C4-2B (cell line): ENCODE results near the gene RPGRIP1L.

ENCODE experiments used
- CTCF ChIP-seq: fragments of 450-650 bp; conservative IDR thresholded peaks from 2 replicates; pipeline ENCODE4 v1.5.1; 2017; ENCODE audit warnings: mild to moderate bottlenecking
- ZFX ChIP-seq: fragments of 450-650 bp; IDR thresholded peaks from 2 replicates; pipeline ENCODE4 v1.6.1; 2017

GRCh38 chr16:53690771-53691170 lies 12.9 kb downstream of the RPGRIP1L start:
- TF ChIP-seq CTCF (no peak), ZFX (no peak)
